NCI-H1048 (cell line): ENCODE data around the gene IGFBP7.
"Not testable (repeated sequence)": the region's sequence is repeated elsewhere in the genome, so short reads cannot be mapped to it uniquely, and the experiment has no call there.

Experiments
- DNase-seq: peaks from one replicate; lab custom pipeline; 2025; lab: John Stamatoyannopoulos, UW

The IGFBP7 gene

DNA sequence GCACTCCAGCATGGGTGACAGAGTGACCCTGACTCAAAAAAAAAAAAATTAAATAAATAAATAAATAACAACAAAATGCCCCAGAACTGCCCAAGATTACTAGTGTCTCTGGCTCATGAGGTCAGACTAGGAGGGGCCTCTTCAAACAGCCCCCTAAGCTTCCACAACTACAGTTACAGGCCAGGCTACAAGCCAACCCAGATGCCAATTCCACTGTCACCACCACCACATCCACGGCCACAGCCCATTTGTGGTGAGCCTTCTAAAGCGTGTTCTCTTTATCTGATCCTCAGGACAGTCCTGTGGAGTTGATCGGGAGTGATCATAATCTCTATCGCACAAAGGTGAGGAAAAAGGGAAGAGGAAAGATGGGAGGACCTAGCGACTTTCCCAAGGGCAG lies 36.6 kb downstream of the IGFBP7 start:
- no peak for DNase-seq

GRCh38 chr4:57071326-57071725 lies 38.9 kb downstream of the IGFBP7 start:
- DNase-seq = no peak

GRCh38 chr4:57070461-57070860 lies 39.7 kb downstream of the IGFBP7 start:
- DNase-seq = no peak

GRCh38 chr4:57068237-57068981 lies 41.8 kb downstream of the IGFBP7 start:
- no peak for DNase-seq

GRCh38 chr4:57065730-57066482 lies 44.3 kb downstream of the IGFBP7 start:
- no peak for DNase-seq

GRCh38 chr4:57064811-57065711 lies 45.1 kb downstream of the IGFBP7 start:
- DNase-seq = no peak

DNA sequence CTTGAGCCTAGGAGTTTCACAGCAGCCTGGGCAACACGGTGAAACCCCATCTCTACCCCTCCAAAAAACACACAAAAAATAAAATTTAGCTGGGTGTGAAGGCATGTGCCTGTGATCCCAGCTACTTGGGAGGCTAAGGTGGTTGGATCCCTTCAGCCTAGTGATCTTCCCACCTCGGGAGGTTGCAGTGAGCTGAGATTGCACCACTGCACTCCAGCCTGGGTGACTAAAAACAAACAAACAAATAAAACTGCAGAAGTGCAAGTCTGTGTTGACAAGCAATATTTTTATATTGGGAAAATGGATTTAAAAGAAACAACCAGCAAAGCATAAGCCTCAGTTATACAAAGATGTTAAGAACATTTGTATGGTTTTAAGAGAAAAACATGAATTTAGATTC lies 46.1 kb downstream of the IGFBP7 start:
- DNase-seq = no peak

- no peak for DNase-seq
Measured at GRCh38 chr4:57063518-57063917, 46.7 kb downstream of the IGFBP7 start.

DNA sequence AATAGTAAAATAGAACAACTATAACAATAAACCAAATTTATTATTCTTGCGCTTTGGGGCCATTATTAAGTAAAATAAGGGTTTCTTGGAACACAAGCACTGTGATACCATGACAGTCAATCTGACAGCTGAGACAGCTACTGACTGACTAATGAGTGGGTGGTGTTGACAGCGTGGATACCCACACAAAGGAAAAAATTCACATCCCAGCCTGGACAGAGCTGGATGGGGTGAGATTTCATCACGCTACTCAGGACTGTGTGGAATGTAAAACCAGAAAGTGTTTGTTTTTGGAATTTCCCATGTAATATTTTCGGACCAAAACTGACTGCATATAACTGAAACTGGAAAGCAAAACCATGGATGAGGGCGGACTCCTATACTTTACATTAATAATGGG lies 48.8 kb downstream of the IGFBP7 start:
- no peak for DNase-seq

GRCh38 chr4:57060717-57061067 lies 49.5 kb downstream of the IGFBP7 start:
- not testable (repeated sequence) for DNase-seq

- no peak for DNase-seq
Measured at GRCh38 chr4:57059890-57060716, 50.1 kb downstream of the IGFBP7 start.

DNA sequence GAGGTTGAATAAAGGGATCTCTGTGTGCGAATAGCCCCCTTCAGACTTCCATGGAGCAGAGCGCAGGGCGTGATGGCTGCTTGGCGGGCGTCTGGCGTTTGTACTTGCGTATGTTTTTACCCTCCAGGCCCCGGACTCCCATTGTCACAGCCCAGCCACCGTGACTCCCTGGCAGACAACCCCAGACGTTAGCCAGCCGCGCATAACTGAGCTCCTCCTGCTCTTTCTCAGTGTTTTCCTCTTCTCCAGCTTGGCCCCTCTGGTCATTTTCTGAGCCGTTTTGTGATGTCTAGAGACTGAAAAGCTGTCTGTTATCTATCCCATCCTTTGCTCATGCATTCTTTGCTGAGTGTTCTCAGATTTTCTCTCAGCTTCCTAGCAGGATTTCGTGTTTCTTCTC lies 54.3 kb downstream of the IGFBP7 start:
- no peak for DNase-seq

DNA sequence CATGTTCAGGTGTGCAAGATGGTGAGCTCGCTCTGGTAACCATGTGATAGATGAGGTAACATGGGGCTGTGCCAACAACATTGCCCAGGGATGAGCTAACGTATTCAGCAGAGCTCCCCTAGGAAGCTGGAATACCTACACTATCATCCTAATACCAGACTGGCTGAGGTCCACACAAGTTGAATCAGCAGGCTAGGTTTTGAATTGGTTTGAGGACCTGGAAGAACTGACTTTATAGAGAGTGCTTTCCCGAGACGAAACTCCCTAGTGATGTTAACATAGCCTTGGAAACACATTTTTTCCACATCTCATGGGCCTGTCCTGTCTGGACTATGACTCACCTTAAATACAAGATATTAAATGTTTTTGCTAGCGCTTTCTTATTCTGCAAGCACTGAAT lies 56.7 kb downstream of the IGFBP7 start:
- DNase-seq = no peak

- DNase-seq = no peak
Measured at GRCh38 chr4:57051524-57051923, 58.7 kb downstream of the IGFBP7 start.

DNA sequence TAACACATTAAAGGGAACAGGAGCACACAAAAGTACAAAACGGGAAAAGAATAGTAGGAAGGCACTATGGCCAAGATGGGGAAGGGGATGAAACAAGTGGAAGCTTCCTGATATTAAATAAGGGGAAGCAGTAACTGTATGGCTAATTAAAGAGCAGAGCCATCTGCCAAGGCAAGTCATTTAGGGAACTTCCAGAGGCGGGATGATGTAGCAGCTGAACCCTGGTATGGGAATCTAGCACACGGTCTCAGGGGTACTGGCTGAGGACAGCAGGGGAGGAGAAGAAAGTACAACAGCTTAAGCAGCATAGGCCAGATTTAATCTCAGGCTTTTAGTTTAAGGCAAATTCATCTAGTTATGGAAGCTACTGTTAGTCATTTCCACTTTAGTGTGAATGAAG lies 59.1 kb downstream of the IGFBP7 start:
- DNase-seq = no peak

- DNase-seq = no peak
Measured at GRCh38 chr4:57048590-57049304, 61.4 kb downstream of the IGFBP7 start.

DNA sequence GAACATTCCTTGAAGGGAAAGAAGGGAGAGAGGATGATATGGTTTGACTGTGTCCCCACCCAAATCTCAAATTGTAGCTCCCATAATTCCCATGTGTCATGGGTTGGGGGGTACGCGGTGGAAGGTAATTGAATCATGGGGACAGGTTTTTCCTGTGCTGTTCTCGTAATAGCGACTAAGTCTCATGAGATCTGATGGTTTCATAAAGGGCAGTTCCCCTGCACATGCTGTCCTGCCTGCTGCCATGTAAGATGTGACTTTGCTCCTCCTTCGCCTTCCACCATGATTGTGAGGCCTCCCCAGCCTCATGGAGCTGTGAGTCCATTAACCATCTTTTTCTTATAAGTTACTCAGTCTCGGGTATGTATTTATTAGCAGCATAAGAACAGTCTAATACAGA lies 63.1 kb downstream of the IGFBP7 start:
- DNase-seq = not testable (repeated sequence)

DNA sequence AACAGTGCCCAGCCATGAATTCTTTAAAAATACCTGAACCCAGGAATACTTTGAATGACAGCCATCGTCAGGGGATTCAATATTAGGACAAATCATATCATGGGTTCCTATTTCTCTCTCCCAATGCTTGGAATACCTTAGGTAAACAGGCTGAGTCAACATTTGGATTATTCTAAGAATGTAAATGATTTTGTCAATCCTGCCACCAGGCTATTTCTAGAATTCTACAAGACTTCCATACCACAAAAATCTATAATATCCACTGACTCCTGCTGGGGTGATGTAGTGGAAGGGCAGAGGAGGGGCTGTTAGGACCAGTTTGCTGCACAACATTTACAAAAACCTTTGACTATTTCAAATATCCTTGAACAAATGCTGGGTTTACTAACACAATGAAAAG lies 65.2 kb downstream of the IGFBP7 start:
- DNase-seq = no peak

DNA sequence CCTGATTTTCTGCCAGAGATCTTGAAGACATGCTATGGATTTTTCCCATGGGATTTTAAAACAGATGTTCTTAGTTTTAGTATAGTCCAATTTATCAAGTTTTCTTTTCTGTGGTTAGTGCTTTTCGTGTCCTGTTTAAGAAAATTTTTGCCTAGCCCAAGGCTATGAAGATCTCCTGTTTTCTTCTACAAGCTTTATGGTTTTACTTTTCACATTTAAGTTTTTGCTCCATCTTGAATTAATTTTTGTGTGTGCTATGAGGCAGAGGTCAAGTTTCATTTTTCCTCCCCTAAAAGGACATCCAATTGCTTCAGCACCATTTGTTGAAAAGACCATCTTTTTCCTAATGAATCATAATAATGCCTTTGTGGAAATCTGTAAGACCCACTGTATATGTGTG lies 65.9 kb downstream of the IGFBP7 start:
- no peak for DNase-seq

GRCh38 chr4:57043347-57044251 lies 66.6 kb downstream of the IGFBP7 start:
- DNase-seq = no peak
